Hepatocyte (in vitro differentiated cells): Measurements from ENCODE around the gene ADISSP.

Experiments
- CTCF ChIP-seq: fragments of 200-600 bp; sonication (generic); IDR thresholded peaks from 2 replicates; pipeline ENCODE4 v1.5.1; 2016; ENCODE audit warnings: antibody characterized with exemption, mild to moderate bottlenecking; ENCODE audit not compliant: poor library complexity
- EZH2 ChIP-seq: fragments of 200-600 bp; sonication (generic); IDR thresholded peaks from 2 replicates; pipeline ENCODE4 v1.6.1; 2016; ENCODE audit warnings: antibody characterized with exemption, mild to moderate bottlenecking, borderline replicate concordance

GRCh38 chr20:3771552-3772058 lies 4.1 kb upstream of the ADISSP start:
- no peak for TF ChIP-seq CTCF
- TF ChIP-seq EZH2, result no peak
